HEK293 (cell line): ENCODE results near the gene LMOD1.
A peak's percentile ranks its signal among the peaks of the same experiment; 100 is the strongest.

ENCODE experiments used
- CTCF ChIA-PET: fragments of 350-600 bp; formaldehyde crosslinking; extraction: SDS; loops from one replicate; lab custom pipeline; 2021; ENCODE audit warnings: antibody characterized with exemption; lab: Yijun Ruan, JAX
- POLR2A ChIA-PET: fragments of 300-600 bp; formaldehyde crosslinking; extraction: SDS; loops from one replicate; lab custom pipeline; 2020; ENCODE audit warnings: antibody characterized with exemption, inconsistent platforms; lab: Yijun Ruan, JAX
- H3K27ac ChIP-seq: fragments of 200-500 bp; sonication (Bioruptor generic); 2 replicates; pipeline ENCODE4 v1.5.1; 2014; ENCODE audit warnings: low read depth, low read length, control low read depth, inconsistent platforms; ENCODE audit errors: extremely low read depth
- H3K36me3 ChIP-seq, 2 experiments: fragments of 200-500 bp in 1 of 2; sonication (Bioruptor generic) in 1 of 2; 1 replicate in 1 of 2; 2 replicates in 1 of 2; pipeline ENCODE4 v1.5.1; 2014 to 2017; ENCODE audit warnings: inconsistent platforms in 2 of 2, low read length in 2 of 2; ENCODE audit not compliant: control insufficient read depth in 2 of 2, insufficient read depth in 1 of 2
- H3K4me1 ChIP-seq: fragments of 200-500 bp; sonication (Bioruptor generic); 2 replicates; pipeline ENCODE4 v1.5.1; 2014; ENCODE audit warnings: mild to moderate bottlenecking, low read length, inconsistent platforms; ENCODE audit not compliant: control insufficient read depth, insufficient read depth
- H3K4me3 ChIP-seq: 2 replicates; pipeline ENCODE4 v1.5.1; 2011; ENCODE audit warnings: low read depth, mild to moderate bottlenecking, control low read depth, low read length, moderate library complexity
- H3K9me3 ChIP-seq: fragments of 200-500 bp; sonication (Bioruptor generic); 2 replicates; pipeline ENCODE4 v1.5.1; 2014; ENCODE audit warnings: low read depth, low read length, inconsistent platforms; ENCODE audit not compliant: control insufficient read depth, insufficient read depth
- GFI1B ChIP-seq: fragments of 450-650 bp; formaldehyde crosslinking; IDR thresholded peaks from 2 replicates; pipeline ENCODE4 v1.5.1; 2016; ENCODE audit warnings: missing biosample characterization, missing genetic modification characterization
- PRDM1 ChIP-seq: fragments of 450-650 bp; formaldehyde crosslinking; IDR thresholded peaks from 2 replicates; pipeline ENCODE4; 2016; ENCODE audit warnings: missing biosample characterization, missing genetic modification characterization
- SCRT2 ChIP-seq: fragments of 450-650 bp; formaldehyde crosslinking; IDR thresholded peaks from 2 replicates; pipeline ENCODE4 v1.5.1; 2016; ENCODE audit warnings: missing biosample characterization, missing genetic modification characterization
- SP3 ChIP-seq: fragments of 450-650 bp; formaldehyde crosslinking; IDR thresholded peaks from 2 replicates; pipeline ENCODE4 v1.5.1; 2016; ENCODE audit warnings: missing biosample characterization, missing genetic modification characterization
- SP7 ChIP-seq: fragments of 450-650 bp; formaldehyde crosslinking; IDR thresholded peaks from 2 replicates; pipeline ENCODE4 v1.5.1; 2016; ENCODE audit warnings: missing biosample characterization, missing genetic modification characterization
- ZEB2 ChIP-seq: fragments of 450-650 bp; formaldehyde crosslinking; IDR thresholded peaks from 2 replicates; pipeline ENCODE4 v1.5.1; 2016; ENCODE audit warnings: missing biosample characterization, missing genetic modification characterization
- ZNF112 ChIP-seq: fragments of 450-650 bp; formaldehyde crosslinking; IDR thresholded peaks from 2 replicates; pipeline ENCODE4 v1.5.0; 2017; ENCODE audit warnings: missing biosample characterization, missing genetic modification characterization
- ZNF121 ChIP-seq: fragments of 450-650 bp; formaldehyde crosslinking; IDR thresholded peaks from 2 replicates; pipeline ENCODE4 v1.5.1; 2016; ENCODE audit warnings: missing biosample characterization, missing genetic modification characterization
- ZNF146 ChIP-seq: fragments of 450-650 bp; formaldehyde crosslinking; IDR thresholded peaks from 2 replicates; pipeline ENCODE4 v1.5.1; 2016; ENCODE audit warnings: missing biosample characterization, missing genetic modification characterization
- ZNF248 ChIP-seq: fragments of 450-650 bp; formaldehyde crosslinking; IDR thresholded peaks from 2 replicates; pipeline ENCODE4 v1.5.1; 2017; ENCODE audit warnings: missing biosample characterization, missing genetic modification characterization
- ZNF48 ChIP-seq: fragments of 450-650 bp; formaldehyde crosslinking; IDR thresholded peaks from 2 replicates; pipeline ENCODE4 v1.5.1; 2016; ENCODE audit warnings: missing biosample characterization, missing genetic modification characterization
- ZNF529 ChIP-seq: fragments of 450-650 bp; formaldehyde crosslinking; IDR thresholded peaks from 2 replicates; pipeline ENCODE4 v1.5.1; 2017; ENCODE audit warnings: missing genetic modification characterization, missing biosample characterization; ENCODE audit not compliant: insufficient replicate concordance
- ZNF585B ChIP-seq: fragments of 450-650 bp; formaldehyde crosslinking; IDR thresholded peaks from 2 replicates; pipeline ENCODE4 v1.5.1; 2016; ENCODE audit warnings: missing biosample characterization, missing genetic modification characterization
- ZNF610 ChIP-seq: fragments of 450-650 bp; formaldehyde crosslinking; IDR thresholded peaks from 2 replicates; pipeline ENCODE4 v1.5.1; 2016; ENCODE audit warnings: missing biosample characterization, missing genetic modification characterization, borderline replicate concordance
- ZNF654 ChIP-seq: fragments of 450-650 bp; formaldehyde crosslinking; IDR thresholded peaks from 2 replicates; pipeline ENCODE4 v1.5.1; 2016; ENCODE audit warnings: low read depth, missing biosample characterization, missing genetic modification characterization
- ZNF707 ChIP-seq: fragments of 450-650 bp; formaldehyde crosslinking; IDR thresholded peaks from 2 replicates; pipeline ENCODE4 v1.5.1; 2016; ENCODE audit warnings: missing biosample characterization, missing genetic modification characterization
- ZNF843 ChIP-seq: fragments of 450-650 bp; formaldehyde crosslinking; IDR thresholded peaks from 2 replicates; pipeline ENCODE4 v1.5.1; 2016; ENCODE audit warnings: missing biosample characterization, missing genetic modification characterization
- TF ChIP-seq, protein P1 (sequence below): fragments of 450-650 bp; formaldehyde crosslinking; IDR thresholded peaks from 2 replicates; pipeline ENCODE4 v1.5.1; 2016; ENCODE audit warnings: missing biosample characterization, missing genetic modification characterization
- TF ChIP-seq, protein P2 (sequence below): fragments of 450-650 bp; formaldehyde crosslinking; IDR thresholded peaks from 2 replicates; pipeline ENCODE4 v1.5.1; 2016; ENCODE audit warnings: missing biosample characterization, missing genetic modification characterization
- TF ChIP-seq, protein P3 (sequence below): fragments of 450-650 bp; formaldehyde crosslinking; IDR thresholded peaks from 2 replicates; pipeline ENCODE4 v1.5.1; 2016; ENCODE audit warnings: missing biosample characterization, missing genetic modification characterization

The LMOD1 gene

DNA sequence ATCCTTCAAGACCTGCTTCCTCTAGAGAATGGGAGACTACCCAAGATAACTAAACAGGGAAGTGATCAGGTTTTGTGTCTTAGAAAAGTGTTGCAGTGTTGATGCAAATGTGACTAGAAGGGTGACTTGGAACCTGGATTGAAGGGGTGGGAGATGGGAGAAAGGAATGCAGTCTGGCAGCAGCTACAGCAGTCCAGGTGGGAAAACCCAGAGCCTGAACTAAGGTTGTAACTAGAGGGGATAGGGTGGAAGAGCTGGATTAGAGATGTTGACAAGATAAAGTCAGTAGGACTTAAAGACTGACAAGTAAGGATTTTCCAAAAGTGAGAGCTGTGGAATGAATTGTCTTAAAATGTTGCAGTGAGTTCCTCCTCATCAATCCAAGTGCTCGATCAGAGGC, 64.7 kb downstream of the LMOD1 start:
- Histone ChIP-seq H3K4me3 (no peak overlapping the region), H3K9me3 (no peaks in the 10 kb centered on the region), H3K27ac (no peak overlapping the region), H3K4me1 (no peaks in the 10 kb centered on the region), H3K36me3 (peaks cover 0 to 37% of the 10 kb centered on the region in 2 experiments; a peak in 2 of 3 replicates)
- TF ChIP-seq, protein P1, sequence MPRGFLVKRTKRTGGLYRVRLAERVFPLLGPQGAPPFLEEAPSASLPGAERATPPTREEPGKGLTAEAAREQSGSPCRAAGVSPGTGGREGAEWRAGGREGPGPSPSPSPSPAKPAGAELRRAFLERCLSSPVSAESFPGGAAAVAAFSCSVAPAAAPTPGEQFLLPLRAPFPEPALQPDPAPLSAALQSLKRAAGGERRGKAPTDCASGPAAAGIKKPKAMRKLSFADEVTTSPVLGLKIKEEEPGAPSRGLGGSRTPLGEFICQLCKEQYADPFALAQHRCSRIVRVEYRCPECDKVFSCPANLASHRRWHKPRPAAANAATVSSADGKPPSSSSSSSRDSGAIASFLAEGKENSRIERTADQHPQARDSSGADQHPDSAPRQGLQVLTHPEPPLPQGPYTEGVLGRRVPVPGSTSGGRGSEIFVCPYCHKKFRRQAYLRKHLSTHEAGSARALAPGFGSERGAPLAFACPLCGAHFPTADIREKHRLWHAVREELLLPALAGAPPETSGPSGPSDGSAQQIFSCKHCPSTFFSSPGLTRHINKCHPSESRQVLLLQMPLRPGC (tag by site-specific recombination) = no peak
- TF ChIP-seq ZNF585B (tag by site-specific recombination) (no peak), ZNF146 (no peak), ZEB2 (tag by site-specific recombination) (no peak), ZNF529 (tag by site-specific recombination) (no peak), ZNF112 (tag by site-specific recombination) (no peak), SP7 (tag by site-specific recombination) (no peak), ZNF48 (tag by site-specific recombination) (no peak), ZNF610 (no peak), SP3 (tag by site-specific recombination) (no peak), ZNF121 (tag by site-specific recombination) (no peak)
- TF ChIP-seq, protein P2, sequence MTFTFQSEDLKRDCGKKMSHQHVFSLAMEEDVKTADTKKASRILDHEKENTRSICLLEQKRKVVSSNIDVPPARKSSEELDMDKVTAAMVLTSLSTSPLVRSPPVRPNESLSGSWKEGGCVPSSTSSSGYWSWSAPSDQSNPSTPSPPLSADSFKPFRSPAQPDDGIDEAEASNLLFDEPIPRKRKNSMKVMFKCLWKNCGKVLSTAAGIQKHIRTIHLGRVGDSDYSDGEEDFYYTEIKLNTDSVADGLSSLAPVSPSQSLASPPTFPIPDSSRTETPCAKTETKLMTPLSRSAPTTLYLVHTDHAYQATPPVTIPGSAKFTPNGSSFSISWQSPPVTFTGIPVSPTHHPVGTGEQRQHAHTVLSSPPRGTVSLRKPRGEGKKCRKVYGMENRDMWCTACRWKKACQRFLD = no peak
- ChIA-PET CTCF (interaction anchor here (0.7 to 11.2 kb wide), 4 partner anchors 12 to 342 kb away, joined by 3 to 99 read pairs (median 8); partner anchors contain the start of gene IPO9), POLR2A (no interaction called here)

DNA sequence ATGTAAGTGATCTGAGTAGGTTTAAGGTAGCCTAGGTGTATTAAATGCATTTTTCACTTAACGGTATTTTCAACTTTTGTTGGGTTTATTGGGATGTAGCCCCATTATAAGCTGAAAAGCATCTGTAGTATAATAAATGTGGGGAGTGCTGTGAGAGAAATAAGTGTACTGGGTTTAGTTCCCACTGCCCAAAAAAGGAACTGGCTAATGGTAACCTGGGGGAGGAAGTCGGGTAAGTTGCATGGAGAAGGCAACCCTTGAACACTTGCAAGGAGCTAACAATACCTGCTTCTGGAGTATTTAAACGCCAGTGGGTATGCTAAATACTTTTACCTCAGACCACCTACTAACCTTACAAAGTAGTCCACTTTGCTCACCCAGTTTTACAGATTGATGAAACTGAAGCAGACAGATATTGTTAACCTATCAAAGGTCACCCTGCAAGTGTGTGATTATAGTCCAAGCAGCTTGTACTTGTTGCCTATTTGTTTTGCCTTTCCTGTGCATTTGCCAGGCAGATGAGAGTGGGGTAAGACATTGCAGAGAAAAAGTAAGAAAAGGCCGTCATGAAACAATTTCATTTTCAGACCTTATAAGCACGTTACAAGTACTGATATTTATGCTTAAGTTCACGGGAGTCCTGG, 65.3 kb downstream of the LMOD1 start:
- H3K4me3 ChIP-seq = no peak overlapping the region
- ChIA-PET CTCF (interaction anchor here (0.6 to 11.2 kb wide), 10 partner anchors 12 to 343 kb away, joined by 3 to 99 read pairs (median 4); partner anchors contain the start of gene IPO9), POLR2A (interaction anchor here (0.6 to 1.1 kb wide), 2 partner anchors 9 to 409 kb away, joined by 3 read pairs; no protein-coding TSS in a partner anchor)
- peaks cover 0 to 43% of the 10 kb centered on the region in 2 experiments; a peak in 2 of 3 replicates for H3K36me3 ChIP-seq
- H3K27ac ChIP-seq = no peak overlapping the region
- peak; percentile 72; the same call in 1 of the 2 replicates for TF ChIP-seq SCRT2 (tag by site-specific recombination)
- TF ChIP-seq ZNF707 = no peak
- no peaks in the 10 kb centered on the region for H3K4me1 ChIP-seq
- no peaks in the 10 kb centered on the region for H3K9me3 ChIP-seq

DNA sequence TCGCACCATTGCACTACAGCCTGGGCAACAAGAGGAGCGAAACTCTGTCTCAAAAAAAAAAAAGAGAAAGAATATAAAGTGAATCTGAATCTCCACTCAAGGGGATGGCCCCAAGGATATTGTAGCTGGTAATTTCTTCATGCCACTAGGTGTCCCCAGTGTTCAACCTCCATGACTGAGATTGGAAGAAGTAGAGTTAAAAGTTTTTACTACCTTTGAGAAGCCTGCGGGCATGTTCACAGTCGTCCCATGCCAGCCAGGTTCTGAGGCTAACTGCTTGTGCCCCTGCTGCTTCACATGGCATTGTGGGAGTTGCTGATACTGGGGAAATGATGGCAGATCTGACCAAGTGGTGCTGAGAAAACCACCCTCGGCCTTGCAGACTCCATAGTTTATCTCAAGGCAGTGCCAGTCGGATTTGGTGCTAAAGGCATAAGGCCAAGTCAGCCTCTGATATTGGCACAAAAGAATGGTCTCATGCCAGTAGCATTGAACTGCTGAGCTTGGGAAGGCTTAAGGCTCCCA, 68.4 kb downstream of the LMOD1 start:
- H3K9me3 ChIP-seq = no peaks in the 10 kb centered on the region
- H3K36me3 ChIP-seq = peaks cover 8 to 69% of the 10 kb centered on the region in 2 experiments; a peak in 2 of 3 replicates
- H3K4me3 ChIP-seq = no peak overlapping the region
- CTCF ChIA-PET = interaction anchor here (0.5 to 11.2 kb wide), 24 partner anchors 9 to 374 kb away, joined by 3 to 99 read pairs (median 4); partner anchors contain the start of gene LMOD1
- TF ChIP-seq ZNF654 (tag by site-specific recombination) = peak; percentile 43
- TF ChIP-seq ZNF843 (tag by site-specific recombination) = no peak
- TF ChIP-seq, protein P3, sequence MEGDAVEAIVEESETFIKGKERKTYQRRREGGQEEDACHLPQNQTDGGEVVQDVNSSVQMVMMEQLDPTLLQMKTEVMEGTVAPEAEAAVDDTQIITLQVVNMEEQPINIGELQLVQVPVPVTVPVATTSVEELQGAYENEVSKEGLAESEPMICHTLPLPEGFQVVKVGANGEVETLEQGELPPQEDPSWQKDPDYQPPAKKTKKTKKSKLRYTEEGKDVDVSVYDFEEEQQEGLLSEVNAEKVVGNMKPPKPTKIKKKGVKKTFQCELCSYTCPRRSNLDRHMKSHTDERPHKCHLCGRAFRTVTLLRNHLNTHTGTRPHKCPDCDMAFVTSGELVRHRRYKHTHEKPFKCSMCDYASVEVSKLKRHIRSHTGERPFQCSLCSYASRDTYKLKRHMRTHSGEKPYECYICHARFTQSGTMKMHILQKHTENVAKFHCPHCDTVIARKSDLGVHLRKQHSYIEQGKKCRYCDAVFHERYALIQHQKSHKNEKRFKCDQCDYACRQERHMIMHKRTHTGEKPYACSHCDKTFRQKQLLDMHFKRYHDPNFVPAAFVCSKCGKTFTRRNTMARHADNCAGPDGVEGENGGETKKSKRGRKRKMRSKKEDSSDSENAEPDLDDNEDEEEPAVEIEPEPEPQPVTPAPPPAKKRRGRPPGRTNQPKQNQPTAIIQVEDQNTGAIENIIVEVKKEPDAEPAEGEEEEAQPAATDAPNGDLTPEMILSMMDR (tag by site-specific recombination) = peak; percentile 47; the same call in 1 of the 2 replicates
- TF ChIP-seq PRDM1 (tag by site-specific recombination) = 0 out of 2 replicates have a peak, but pooled peaks have one; percentile 36
- TF ChIP-seq ZNF248 (tag by site-specific recombination) = no peak
- TF ChIP-seq GFI1B (tag by site-specific recombination) = peak; percentile 62; the same call in 1 of the 2 replicates
- H3K4me1 ChIP-seq = no peaks in the 10 kb centered on the region
- no peak overlapping the region for H3K27ac ChIP-seq
- POLR2A ChIA-PET = no interaction called here
